PC-3 (cell line): ENCODE measurements around the gene AK8.

Experiments used
- CTCF ChIP-seq: fragments of 300-600 bp; sonication (generic); conservative IDR thresholded peaks from 2 replicates; pipeline ENCODE4 v1.5.1; 2017; ENCODE audit warnings: antibody characterized with exemption, low read depth, mild to moderate bottlenecking, low read length
- EZH2 ChIP-seq: fragments of 300-600 bp; sonication (generic); IDR thresholded peaks from one replicate; pipeline ENCODE4 v1.6.1; 2017; ENCODE audit warnings: antibody characterized with exemption, mild to moderate bottlenecking, low read length; ENCODE audit not compliant: unreplicated experiment

GRCh38 chr9:132854832-132855231, 23.3 kb downstream of the AK8 start:
- no peak for TF ChIP-seq CTCF
- TF ChIP-seq EZH2 = no peak
